Activated CD8-positive, alpha-beta memory T cell treated with anti-CD3 and anti-CD28 coated beads, Interleukin-2, amount 10 ng/mL, durations not matched to agents 7 days and 5 days (primary cell): ENCODE data around the gene MYNN. TPM values are rescaled to one million over a fixed set of nuclear protein-coding genes. Genes with fewer than 3 reads are reported as not detected.
A peak's percentile ranks its signal among the peaks of the same experiment; 100 is the strongest.

Experiments used
- ATAC-seq: fragments of 150-1000 bp; cut with Tn5 transposase; one replicate; pipeline ENCODE4 v1.10.0; 2021; ENCODE audit warnings: moderate library complexity
- CTCF ChIA-PET: fragments of 350-600 bp; sonication (Branson Sonifier 250); formaldehyde crosslinking; loops from one replicate; lab custom pipeline; 2021; ENCODE audit warnings: antibody characterized with exemption; lab: Charles Lee
- DNase-seq: peaks from one replicate; pipeline ENCODE4 v3.0.0-alpha.2; 2020
- H3K27ac Mint-ChIP-seq: one replicate; pipeline ENCODE4 v1.8.0; 2021; ENCODE audit warnings: mild to moderate bottlenecking, mixed read lengths
- H3K27me3 Mint-ChIP-seq: one replicate; pipeline ENCODE4 v1.8.0; 2021; ENCODE audit warnings: mixed read lengths
- H3K36me3 Mint-ChIP-seq: one replicate; pipeline ENCODE4 v1.8.0; 2021; ENCODE audit warnings: mild to moderate bottlenecking, mixed read lengths
- H3K4me1 Mint-ChIP-seq: one replicate; pipeline ENCODE4 v1.8.0; 2021; ENCODE audit warnings: mixed read lengths
- H3K4me3 Mint-ChIP-seq: one replicate; pipeline ENCODE4 v1.8.0; 2021; ENCODE audit warnings: mild to moderate bottlenecking, moderate library complexity, mixed read lengths
- H3K9me3 Mint-ChIP-seq: one replicate; pipeline ENCODE4 v1.8.0; 2022; ENCODE audit warnings: low read depth, mixed read lengths
- total RNA-seq, 2 experiments: library from RNA; stranded (reverse); gene quantifications; one replicate each; pipeline ENCODE4 v1.2.3, GENCODE V29; 2021

The MYNN gene
- total RNA-seq, 2 experiments from 2014 or later, result 15.3 to 16.9 TPM

DNA sequence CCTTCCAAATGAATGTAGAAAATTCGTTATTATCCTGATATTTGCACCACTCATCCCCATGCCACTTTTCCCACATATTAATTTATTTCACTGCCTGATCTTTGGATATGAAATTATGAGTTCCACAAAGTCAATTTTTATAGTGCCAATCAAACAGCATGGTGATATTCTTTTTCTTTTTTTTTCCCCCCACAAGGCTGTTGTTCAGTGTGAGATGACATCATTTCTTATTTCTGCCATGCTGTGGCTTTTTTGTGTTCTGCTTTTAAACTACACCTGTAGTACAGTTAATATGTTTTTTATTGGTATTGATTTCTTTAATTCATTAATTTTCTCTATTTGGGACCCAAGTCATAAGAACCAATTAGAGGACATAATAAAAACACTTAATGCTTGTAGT is 14.6 kb downstream of the MYNN start:
- no peak overlapping the region for H3K4me3 Mint-ChIP-seq
- no peaks in the 10 kb centered on the region for H3K27me3 Mint-ChIP-seq
- no peaks in the 10 kb centered on the region for H3K9me3 Mint-ChIP-seq
- H3K36me3 Mint-ChIP-seq, result peaks cover 55% of the 10 kb centered on the region
- H3K4me1 Mint-ChIP-seq, result peaks cover 26% of the 10 kb centered on the region
- CTCF ChIA-PET, result no interaction called here
- ATAC-seq, result no peak
- no peak for DNase-seq
- H3K27ac Mint-ChIP-seq, result no peak overlapping the region

DNA sequence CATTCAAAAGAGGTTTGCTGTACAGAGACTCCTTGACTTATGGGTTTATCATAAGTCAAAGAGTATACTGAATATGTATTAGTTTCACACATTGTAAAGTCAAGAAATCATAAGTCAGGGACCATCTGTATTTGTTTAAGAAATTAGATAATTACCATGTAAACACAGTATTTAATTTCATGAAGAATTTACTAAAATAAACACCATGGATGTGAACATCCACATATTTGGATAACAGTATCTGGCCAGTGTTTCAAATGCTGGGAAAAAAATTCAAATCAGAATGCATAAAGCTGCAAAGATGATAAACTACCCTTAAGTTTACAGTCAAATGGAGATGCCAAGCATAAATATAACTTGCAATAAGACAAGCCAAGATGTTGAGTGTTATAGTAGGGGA is 17.0 kb downstream of the MYNN start:
- DNase-seq, result no peak
- ATAC-seq, result no peak
- peaks cover 49% of the 10 kb centered on the region for H3K36me3 Mint-ChIP-seq
- H3K27me3 Mint-ChIP-seq, result no peaks in the 10 kb centered on the region
- no peak overlapping the region for H3K27ac Mint-ChIP-seq
- peaks cover 23% of the 10 kb centered on the region for H3K4me1 Mint-ChIP-seq
- no peaks in the 10 kb centered on the region for H3K9me3 Mint-ChIP-seq
- CTCF ChIA-PET, result interaction anchor here (1.5 kb wide), 1 partner anchor 19 kb away, joined by 3 read pairs; no protein-coding TSS in a partner anchor
- H3K4me3 Mint-ChIP-seq, result no peak overlapping the region

DNA sequence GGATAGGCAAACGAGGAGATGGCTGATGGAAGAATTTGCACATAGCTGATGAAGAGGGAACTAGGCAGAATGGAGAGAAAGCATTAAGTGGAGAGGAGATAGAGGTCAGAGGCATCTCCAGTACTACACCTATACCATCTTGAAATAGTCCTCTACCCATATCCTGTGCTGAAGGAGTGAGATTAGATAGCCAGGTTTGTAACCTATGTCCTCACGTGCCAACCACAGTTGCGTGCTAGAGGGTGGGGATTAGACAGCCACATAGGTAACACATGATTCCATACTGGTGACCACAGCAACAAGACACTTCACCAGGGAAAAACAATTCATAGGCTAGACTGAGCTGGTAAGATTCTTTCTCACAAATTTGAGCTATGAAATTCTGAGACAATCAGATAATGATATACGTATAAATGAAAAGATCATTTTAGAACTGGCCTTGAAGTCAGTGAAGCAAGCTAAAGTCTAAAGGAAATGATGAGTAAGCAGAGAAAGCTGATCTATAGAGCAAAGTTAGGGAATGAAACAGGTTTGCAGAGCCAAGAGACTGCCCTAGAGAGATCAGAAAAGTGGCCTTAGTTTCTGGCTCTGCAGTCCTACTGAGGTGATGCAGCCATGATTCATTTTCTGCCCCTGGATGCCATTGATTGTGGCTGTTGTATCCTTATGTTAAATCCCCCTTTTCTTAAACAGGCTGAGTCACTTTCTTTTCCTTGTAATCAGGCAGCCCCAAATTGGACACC is 17.7 kb downstream of the MYNN start:
- H3K36me3 Mint-ChIP-seq, result peaks cover 45% of the 10 kb centered on the region
- H3K27me3 Mint-ChIP-seq, result no peaks in the 10 kb centered on the region
- H3K9me3 Mint-ChIP-seq, result no peaks in the 10 kb centered on the region
- H3K27ac Mint-ChIP-seq, result no peak overlapping the region
- CTCF ChIA-PET, result interaction anchor here (1.5 kb wide), 1 partner anchor 18 kb away, joined by 3 read pairs; no protein-coding TSS in a partner anchor
- H3K4me3 Mint-ChIP-seq, result no peak overlapping the region
- ATAC-seq, result no peak
- DNase-seq, result no peak
- H3K4me1 Mint-ChIP-seq, result peaks cover 22% of the 10 kb centered on the region

DNA sequence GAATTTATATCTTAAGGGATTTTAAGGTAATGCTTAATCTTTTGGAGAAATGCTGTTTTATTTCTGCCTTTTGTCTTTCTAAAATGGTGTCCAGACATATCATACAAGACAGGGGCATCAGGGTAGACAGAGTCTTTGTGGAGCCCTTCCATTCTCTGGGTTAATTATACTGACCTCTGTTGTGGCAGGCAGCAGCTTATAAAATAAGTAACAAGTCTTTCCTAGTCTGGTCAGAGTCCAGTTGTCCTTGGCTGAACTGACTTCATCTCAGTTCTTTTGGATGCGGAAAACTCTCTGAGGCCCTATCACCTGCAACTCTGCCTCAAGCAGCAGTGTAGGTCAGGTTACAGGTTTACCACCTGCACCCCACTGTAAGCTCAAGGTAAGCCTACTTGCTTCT is 19.2 kb downstream of the MYNN start:
- no peak overlapping the region for H3K27ac Mint-ChIP-seq
- peaks cover 14% of the 10 kb centered on the region for H3K4me1 Mint-ChIP-seq
- peaks cover 34% of the 10 kb centered on the region for H3K36me3 Mint-ChIP-seq
- no peaks in the 10 kb centered on the region for H3K27me3 Mint-ChIP-seq
- H3K9me3 Mint-ChIP-seq, result no peaks in the 10 kb centered on the region
- DNase-seq (no peak), ATAC-seq (no peak)
- H3K4me3 Mint-ChIP-seq, result no peak overlapping the region
- CTCF ChIA-PET, result no interaction called here

DNA sequence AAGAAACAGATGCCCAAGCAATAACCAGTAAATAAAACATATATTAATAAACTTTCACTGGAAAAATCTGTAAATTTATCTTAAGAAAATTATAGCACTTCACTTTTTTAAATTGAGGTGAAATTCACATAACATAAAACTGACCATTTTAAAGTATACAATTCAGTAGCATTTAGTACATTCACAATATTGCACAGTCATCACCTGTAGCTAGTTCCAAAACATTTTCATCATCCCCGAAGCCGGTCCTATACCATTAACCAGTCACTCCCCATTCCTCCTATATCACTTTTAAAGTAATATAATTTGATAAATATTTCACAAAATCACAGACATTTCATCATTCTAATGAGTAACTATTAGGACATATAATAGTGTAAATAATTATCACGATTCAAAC is 31.5 kb downstream of the MYNN start:
- Mint-ChIP-seq H3K36me3 (peaks cover 28% of the 10 kb centered on the region), H3K9me3 (no peaks in the 10 kb centered on the region), H3K4me3 (no peak overlapping the region), H3K27me3 (no peaks in the 10 kb centered on the region), H3K4me1 (peaks cover 15% of the 10 kb centered on the region), H3K27ac (no peak overlapping the region)
- CTCF ChIA-PET, result interaction anchor here (1.3 to 1.4 kb wide), 2 partner anchors 28 to 32 kb away, joined by 4 read pairs; no protein-coding TSS in a partner anchor
- DNase-seq (no peak), ATAC-seq (no peak)

DNA sequence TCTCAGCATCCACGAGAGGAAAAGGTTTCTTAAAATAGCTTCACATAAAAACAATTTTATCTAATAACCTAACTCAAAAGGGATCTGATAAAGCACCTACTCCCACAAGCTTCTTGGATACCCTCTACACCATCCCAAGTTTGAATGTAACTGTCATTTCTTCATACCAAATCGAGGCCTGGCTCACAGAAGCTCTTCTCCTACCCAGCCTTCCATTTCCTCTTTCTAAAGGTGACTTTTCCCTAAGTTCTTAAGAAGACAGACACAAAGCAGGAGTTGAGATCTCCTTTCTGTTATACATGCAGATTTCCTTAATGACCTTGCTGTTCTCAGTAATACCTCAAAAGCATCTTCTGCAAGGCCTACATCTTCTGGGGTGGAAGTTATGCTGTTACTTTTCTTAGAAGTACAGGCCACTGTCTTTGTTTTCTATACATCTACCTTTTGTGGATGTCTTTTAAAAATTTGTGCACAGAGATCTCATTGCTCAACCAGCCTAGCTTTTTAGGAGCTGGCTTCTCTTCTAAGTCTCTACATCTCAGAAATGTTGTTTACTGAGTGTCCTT is 36.1 kb downstream of the MYNN start:
- Mint-ChIP-seq H3K4me1 (peaks cover 48% of the 10 kb centered on the region), H3K36me3 (peaks cover 17% of the 10 kb centered on the region), H3K9me3 (no peaks in the 10 kb centered on the region), H3K4me3 (peak overlapping the region; percentile 30), H3K27ac (peak overlapping the region; percentile 87), H3K27me3 (no peaks in the 10 kb centered on the region)
- CTCF ChIA-PET, result interaction anchor here (0.7 to 1.2 kb wide), 8 partner anchors 8 to 294 kb away, joined by 3 to 6 read pairs (median 3); no protein-coding TSS in a partner anchor
- no peak for DNase-seq
- no peak for ATAC-seq

DNA sequence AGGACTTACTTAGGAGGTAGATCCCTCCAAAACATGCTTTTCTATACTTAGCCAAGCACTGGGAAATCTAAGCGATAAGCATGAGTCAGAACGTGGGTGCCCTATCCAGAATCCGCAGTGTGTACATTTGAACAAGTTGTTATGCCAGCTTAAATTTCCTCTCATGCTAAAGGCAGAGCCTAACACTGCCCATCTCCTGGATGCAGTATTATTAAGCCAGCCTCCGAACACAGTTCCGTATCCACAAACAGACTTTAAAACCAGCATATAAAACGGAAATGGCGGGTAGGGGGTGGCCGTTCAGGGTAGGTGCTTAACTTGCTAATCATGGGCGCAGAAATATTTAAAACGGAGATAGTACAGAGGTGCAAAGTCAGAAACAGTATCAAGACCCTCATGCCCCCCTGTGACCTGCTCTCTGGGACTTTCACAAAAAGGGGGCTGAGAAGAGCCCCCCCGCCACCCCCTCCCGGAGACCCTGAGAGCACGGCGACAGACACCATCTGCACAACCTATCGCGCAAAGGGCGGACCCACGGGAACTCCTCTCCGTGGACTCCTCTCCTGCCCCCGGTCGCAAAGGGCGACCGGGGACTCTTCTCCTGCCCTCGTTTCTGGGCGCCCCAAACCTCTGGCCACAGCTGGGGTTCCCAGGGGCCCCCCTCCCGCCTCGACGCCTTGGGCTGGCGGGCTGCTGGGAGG is 38.6 kb downstream of the MYNN start:
- peaks cover 49% of the 10 kb centered on the region for H3K4me1 Mint-ChIP-seq
- CTCF ChIA-PET, result interaction anchor here (1.0 to 1.4 kb wide), 6 partner anchors 11 to 156 kb away, joined by 3 to 10 read pairs (median 4); partner anchors contain the start of gene MYNN
- peak; percentile 58 for DNase-seq
- peaks cover 5% of the 10 kb centered on the region for H3K27me3 Mint-ChIP-seq
- H3K4me3 Mint-ChIP-seq, result peak overlapping the region; percentile 75
- peaks cover 17% of the 10 kb centered on the region for H3K36me3 Mint-ChIP-seq
- peak overlapping the region; percentile 90 for H3K27ac Mint-ChIP-seq
- H3K9me3 Mint-ChIP-seq, result peaks cover 11% of the 10 kb centered on the region
- ATAC-seq, result peak; percentile 34

DNA sequence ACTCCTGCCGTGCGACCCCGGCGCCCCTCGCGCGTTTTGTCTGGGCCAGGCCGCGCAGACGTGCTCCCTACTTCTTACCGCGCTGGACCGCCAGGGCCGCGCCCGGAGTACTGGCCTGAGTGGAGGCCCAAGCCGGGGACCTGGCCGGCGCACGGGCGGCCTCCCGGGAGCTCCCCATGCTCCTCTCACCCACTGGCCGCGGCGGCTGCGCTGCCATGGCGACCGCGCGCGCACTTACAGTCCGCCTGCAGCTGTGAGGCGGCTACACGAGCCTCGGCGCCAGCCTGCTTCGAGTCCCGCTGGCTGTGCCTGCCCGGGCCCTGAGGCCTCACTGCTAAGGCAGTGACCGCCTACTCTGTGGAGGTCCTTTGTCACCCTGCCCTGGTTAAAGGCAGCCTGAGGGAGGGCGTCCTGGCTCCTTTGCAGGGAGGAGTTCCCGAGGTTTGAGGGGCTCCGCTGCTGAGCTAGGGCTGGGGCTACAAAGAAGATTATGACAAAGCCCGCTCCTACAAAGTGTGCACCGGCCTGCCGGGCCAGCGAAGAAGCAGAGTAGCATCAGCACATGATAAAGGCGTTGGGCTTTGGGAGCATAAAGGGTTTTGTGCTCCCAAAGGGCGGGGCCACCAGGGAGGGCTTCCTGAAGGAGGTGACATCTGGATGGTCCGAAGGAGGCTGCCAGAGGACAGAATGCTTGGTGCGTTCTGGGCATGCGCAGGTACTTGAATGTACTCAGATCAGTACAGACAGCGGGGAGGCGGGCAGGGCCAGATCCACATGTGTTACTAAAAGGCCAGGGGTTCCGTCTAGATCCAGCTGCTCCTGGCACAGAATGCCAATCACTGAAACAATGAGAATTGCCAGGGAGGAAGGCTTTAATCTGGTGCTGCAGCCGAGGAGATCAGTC is 39.4 kb downstream of the MYNN start, which contains the start of the genes LRRC34 and LRRIQ4:
Gene LRRC34, minus strand, starts transcription at position 573 of the 904 bp plus-strand sequence. Its CDS starts 356 bp downstream, at position 217.
Gene LRRIQ4, plus strand, starts transcription at position 539 of the 904 bp plus-strand sequence. CDS start 9,052 bp downstream, outside the sequence.
- peaks cover 11% of the 10 kb centered on the region for H3K27me3 Mint-ChIP-seq
- peaks cover 18% of the 10 kb centered on the region for H3K36me3 Mint-ChIP-seq
- ATAC-seq (peak; percentile 73), DNase-seq (peak; percentile 92)
- CTCF ChIA-PET, result interaction anchor here (1.1 to 1.6 kb wide), 4 partner anchors 32 to 153 kb away, joined by 3 to 6 read pairs (median 4); no protein-coding TSS in a partner anchor
- H3K9me3 Mint-ChIP-seq, result peaks cover 15% of the 10 kb centered on the region
- peak within 1 kb of the TSS; percentile 75 for H3K4me3 Mint-ChIP-seq
- peaks cover 49% of the 10 kb centered on the region for H3K4me1 Mint-ChIP-seq
- H3K27ac Mint-ChIP-seq, result peak within 1 kb of the TSS; percentile 90

DNA sequence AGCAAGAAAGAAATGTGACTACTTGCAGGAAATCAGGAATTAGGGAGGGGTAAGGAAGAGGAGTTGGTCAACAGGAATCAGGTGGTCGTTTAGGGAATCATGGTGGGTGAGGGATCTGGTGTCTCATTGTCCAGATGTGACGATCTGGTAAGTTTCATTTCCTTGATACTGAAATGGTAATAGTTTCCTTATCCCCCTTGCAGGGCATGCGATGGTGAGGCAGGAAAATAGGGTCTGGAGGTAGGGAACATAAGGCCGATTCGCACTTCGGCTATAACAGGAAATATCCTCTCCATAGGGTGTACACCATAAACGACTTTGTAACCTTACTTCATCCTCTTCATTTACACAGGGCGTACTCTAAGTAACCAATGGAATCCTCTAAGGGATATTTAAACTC is 40.1 kb downstream of the MYNN start:
- Mint-ChIP-seq H3K4me1 (peaks cover 46% of the 10 kb centered on the region), H3K4me3 (peak overlapping the region; percentile 75), H3K27me3 (peaks cover 17% of the 10 kb centered on the region), H3K27ac (peak overlapping the region; percentile 90), H3K36me3 (peaks cover 14% of the 10 kb centered on the region), H3K9me3 (peaks cover 15% of the 10 kb centered on the region)
- CTCF ChIA-PET, result interaction anchor here (0.9 to 1.6 kb wide), 5 partner anchors 13 to 153 kb away, joined by 3 to 8 read pairs (median 3); partner anchors contain the start of gene MYNN
- DNase-seq (no peak), ATAC-seq (peak; percentile 1)

DNA sequence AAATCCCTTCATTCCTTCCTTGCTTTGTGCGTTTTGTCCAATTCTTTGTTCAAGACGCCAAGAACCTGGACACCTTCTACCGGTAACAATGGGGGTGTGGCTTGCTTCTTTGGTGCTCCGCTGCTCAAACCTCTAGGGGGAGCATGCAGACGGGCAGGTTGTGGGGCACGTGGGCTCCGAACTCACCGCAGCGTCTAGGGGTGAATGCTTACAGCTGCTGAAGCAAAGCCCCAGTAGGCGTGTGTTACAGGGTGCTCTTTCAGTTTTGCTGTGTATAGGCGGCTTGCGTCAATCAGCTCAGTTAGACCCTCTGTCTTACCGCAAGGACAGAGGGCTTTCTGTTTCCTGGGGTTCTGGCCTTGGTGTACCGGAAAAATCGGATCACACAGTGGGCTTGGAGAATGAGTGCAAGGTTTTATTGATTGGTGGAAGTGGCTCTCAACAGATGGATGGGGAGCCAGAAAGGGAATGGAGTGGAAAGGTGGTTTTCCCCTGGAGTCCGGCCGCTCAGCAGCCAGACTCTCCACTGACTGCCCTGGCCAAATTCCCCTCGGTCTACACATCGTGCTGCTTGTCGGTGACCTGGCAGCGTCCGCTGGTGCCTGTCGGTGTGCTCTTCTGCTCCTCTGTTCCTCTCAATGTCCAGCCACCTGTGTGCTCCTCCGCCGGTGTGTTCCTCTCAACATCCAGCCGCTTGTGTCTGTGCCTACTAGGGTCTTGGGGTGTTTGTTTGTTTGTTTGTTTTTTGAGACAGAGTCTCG is 40.7 kb downstream of the MYNN start:
- ATAC-seq (peak; percentile 75), DNase-seq (peak; percentile 93)
- peak overlapping the region; percentile 90 for H3K27ac Mint-ChIP-seq
- H3K27me3 Mint-ChIP-seq, result peaks cover 24% of the 10 kb centered on the region
- peaks cover 15% of the 10 kb centered on the region for H3K9me3 Mint-ChIP-seq
- CTCF ChIA-PET, result interaction anchor here (0.7 to 1.8 kb wide), 8 partner anchors 12 to 997 kb away, joined by 3 to 8 read pairs (median 3); partner anchors contain the start of gene MYNN
- H3K4me1 Mint-ChIP-seq, result peaks cover 41% of the 10 kb centered on the region
- peak overlapping the region; percentile 75 for H3K4me3 Mint-ChIP-seq
- H3K36me3 Mint-ChIP-seq, result peaks cover 14% of the 10 kb centered on the region

DNA sequence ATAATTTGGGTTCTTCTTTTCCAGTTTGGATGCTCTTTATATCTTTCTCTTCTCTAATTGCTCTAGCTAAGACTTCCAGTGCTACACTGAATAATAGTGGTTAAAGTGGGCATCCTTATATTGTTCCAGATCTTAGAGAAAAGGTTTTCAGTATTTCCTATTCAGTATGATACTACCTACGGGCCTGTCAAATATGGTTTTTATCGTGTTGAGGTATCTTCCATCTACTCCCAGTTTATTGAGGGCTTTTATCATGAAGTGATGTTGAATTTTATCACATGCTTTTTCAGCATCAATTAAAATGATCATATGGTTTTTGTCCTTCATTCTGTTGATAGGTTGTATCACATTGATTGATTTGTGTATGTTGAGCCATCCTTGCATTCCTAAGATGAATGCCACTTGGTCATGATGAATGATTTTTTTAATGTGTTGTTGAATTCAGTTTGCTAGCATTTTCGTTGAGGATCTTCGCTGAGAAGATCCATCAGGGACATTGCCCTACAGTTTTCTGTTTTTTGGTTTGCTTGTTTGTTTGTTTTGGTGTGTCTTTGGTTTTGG is 42.5 kb downstream of the MYNN start:
- DNase-seq (no peak), ATAC-seq (no peak)
- Mint-ChIP-seq H3K36me3 (peaks cover 11% of the 10 kb centered on the region), H3K9me3 (peaks cover 15% of the 10 kb centered on the region), H3K4me3 (no peak overlapping the region), H3K27ac (no peak overlapping the region), H3K4me1 (peaks cover 31% of the 10 kb centered on the region), H3K27me3 (peaks cover 35% of the 10 kb centered on the region)
- CTCF ChIA-PET, result interaction anchor here (1.8 kb wide), 1 partner anchor 18 kb away, joined by 5 read pairs; no protein-coding TSS in a partner anchor
